ENCODE data around the gene MFSD11. TPM values are rescaled to one million over a fixed set of nuclear protein-coding genes. Genes with fewer than 3 reads are reported as not detected.
"Not testable (repeated sequence)": the region's sequence is repeated elsewhere in the genome, so short reads cannot be mapped to it uniquely, and the experiment has no call there.

Gene MFSD11
- polyA plus RNA-seq (2012; ENCODE audit: insufficient read depth, insufficient read length): 18.8 TPM

DNA sequence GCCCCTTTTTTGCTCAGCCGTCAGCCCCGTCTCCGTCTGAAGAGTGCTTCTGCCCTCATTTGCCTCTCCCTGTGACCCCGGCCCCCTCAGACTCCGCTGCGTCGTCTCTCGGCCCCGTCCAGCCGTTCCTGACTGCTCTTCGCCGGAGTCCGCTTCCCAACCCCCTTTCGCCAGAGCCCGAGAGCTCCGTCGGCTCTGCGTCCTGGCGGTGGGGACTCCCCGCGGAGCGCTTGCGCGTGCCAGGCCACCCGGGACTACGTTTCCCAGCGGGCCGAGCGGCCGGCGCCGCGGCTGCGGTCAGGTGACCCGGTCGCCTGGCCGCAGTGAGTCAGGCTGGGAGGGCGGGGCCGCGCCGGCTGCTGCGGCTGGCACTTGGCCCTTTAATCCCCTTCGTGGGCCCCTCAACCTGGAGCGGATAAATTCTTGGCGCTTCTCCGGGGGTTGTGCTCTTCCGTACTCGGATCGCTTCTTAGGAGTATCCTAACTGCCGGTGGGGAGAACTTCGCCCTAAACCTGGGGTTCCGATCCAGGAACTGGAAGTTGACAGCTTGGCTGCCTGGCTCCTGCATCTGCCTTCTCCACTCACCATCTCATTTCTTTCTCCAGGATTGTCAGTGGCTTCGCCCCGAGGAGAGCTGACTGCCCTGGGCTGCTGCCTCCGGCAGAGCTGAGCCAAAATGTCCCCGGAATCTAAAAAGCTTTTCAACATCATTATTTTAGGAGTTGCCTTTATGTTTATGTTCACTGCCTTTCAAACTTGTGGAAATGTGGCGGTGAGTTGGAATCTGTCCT, at the start of gene MFSD11:
MFSD11 (plus strand) TSS at position 444 of the 792 bp plus-strand sequence; CDS start at position 678, 234 bp downstream.
- peak; percentile 91 for DNase-seq (ENCODE audit: low read depth, low spot score)
- H3K4me3 ChIP-seq (ENCODE audit: low read length): peak within 1 kb of the TSS; percentile 98

DNA sequence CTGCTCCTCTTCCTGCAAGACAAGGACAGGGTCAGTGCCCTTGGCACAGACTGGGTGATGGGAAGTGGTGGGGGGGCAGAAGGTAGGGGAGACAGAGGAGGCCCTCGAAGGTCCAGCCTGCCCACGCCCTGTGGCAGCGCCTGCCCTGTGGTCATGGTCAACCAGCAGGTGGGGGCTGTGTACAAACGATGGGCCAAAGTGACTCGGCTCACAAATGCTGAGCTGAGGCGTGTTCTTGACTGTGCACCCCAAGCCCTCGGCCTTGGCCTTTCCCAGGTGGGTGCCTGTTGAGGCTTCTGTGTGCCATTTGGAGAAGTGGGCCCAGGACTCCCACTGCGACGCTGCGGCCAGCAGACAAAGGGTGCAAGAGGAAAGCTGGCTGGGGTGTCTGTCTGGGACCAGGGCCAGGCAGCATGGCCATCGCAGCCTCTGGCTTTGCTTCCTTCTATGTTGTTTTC, 49.7 kb upstream of the MFSD11 start:
- no peak overlapping the region for H3K4me3 ChIP-seq (ENCODE audit: low read length)
- DNase-seq (ENCODE audit: low read depth, low spot score): no peak

GRCh38 chr17:76689859-76690258, 48.1 kb upstream of the MFSD11 start:
- no peak for DNase-seq (ENCODE audit: low read depth, low spot score)
- no peak overlapping the region for H3K4me3 ChIP-seq (ENCODE audit: low read length)

DNA sequence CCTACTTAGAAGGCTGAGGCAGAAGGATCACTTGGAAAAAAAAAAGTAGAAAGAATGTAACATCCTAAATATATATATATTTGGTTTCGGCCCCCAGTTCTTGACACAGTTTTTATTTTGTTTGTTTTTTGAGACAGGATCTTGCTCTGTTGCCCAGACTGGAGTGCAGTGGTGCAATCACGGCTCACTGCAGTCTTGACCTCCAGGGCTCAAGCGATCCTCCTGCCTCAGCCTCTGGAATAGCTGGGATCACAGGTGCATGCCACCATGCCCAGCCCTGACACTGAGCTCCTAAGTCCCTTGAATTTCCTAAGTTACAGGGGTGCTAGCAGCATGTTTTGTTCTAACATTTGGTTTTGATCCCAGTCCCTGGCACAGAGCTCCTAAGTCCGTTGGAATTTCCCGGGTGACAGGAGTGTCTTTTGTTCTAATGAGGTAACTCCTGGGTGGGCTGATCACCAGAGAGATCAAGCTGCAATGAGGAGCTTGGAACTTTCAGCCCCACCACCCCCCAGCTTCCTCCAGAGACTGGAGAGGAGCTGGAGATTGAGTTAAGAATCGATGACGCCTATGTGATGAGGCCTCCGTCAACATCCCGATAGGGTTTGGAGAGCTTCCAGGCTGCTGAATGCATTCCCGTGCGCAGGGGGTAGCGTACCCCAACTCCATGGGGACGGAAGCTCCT, 47.2 kb upstream of the MFSD11 start:
- H3K4me3 ChIP-seq (ENCODE audit: low read length): no peak overlapping the region
- no peak for DNase-seq (ENCODE audit: low read depth, low spot score)

- no peak overlapping the region for H3K4me3 ChIP-seq (ENCODE audit: low read length)
- no peak for DNase-seq (ENCODE audit: low read depth, low spot score)
Measured at GRCh38 chr17:76691379-76692191, 46.3 kb upstream of the MFSD11 start.

- DNase-seq (ENCODE audit: low read depth, low spot score): no peak
- H3K4me3 ChIP-seq (ENCODE audit: low read length): no peak overlapping the region
Measured at GRCh38 chr17:76695059-76695831, 42.7 kb upstream of the MFSD11 start.

- H3K4me3 ChIP-seq (ENCODE audit: low read length): no peak overlapping the region
- no peak for DNase-seq (ENCODE audit: low read depth, low spot score)
Measured at GRCh38 chr17:76696763-76697701, 40.9 kb upstream of the MFSD11 start.

DNA sequence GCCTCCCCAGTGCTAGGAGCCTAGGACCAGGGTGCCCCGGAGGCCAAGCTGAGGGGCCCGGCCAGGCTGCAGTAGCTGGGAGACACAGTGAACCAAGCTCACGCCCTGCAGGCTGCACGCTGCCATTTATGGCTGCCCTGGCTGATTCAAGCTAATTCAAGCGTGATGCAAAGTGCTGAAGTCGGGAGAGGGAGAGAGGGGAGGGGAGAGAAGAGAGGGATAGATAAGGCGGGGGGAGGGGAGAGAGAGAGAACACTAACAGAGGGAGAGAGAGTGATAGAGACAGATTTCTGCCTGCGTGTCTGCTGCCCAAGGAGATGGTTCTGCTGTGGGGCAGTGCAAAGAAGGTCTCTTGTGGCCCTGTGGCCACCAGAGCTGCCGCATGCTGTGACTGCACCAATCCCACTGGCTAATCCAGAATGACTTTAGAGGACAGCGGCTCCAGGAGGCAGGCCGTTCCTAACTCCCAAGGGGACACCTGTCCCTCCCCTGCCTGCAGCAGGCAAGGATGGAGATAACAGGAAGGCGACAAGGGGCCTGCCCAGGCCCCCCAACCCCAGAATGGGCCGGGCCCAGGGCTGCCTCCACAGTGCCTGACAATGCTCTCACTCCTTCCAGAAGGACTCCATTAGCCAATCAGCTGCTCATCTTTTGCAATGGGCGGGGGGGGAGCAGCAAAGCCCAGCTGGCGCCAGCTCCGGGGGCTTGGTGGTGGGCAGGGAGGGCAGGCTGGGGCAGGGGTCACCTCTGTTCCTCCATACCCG, 40.0 kb upstream of the MFSD11 start:
- H3K4me3 ChIP-seq (ENCODE audit: low read length): no peak overlapping the region
- DNase-seq (ENCODE audit: low read depth, low spot score): no peak

- H3K4me3 ChIP-seq (ENCODE audit: low read length); DNase-seq (ENCODE audit: low read depth, low spot score): not testable (repeated sequence)
Measured at GRCh38 chr17:76698466-76698977, 39.4 kb upstream of the MFSD11 start.

- no peak for DNase-seq (ENCODE audit: low read depth, low spot score)
Measured at GRCh38 chr17:76700270-76700616, 37.7 kb upstream of the MFSD11 start.

GRCh38 chr17:76700617-76701470, 37.1 kb upstream of the MFSD11 start:
- no peak overlapping the region for H3K4me3 ChIP-seq (ENCODE audit: low read length)
- DNase-seq (ENCODE audit: low read depth, low spot score): no peak

More at GRCh38 chr17:76700270-76700616, 37.7 kb upstream of the MFSD11 start:
- H3K4me3 ChIP-seq (ENCODE audit: low read length): no peak overlapping the region

GRCh38 chr17:76701471-76701967, 36.4 kb upstream of the MFSD11 start:
- no peak for DNase-seq (ENCODE audit: low read depth, low spot score)
- H3K4me3 ChIP-seq (ENCODE audit: low read length): no peak overlapping the region

DNA sequence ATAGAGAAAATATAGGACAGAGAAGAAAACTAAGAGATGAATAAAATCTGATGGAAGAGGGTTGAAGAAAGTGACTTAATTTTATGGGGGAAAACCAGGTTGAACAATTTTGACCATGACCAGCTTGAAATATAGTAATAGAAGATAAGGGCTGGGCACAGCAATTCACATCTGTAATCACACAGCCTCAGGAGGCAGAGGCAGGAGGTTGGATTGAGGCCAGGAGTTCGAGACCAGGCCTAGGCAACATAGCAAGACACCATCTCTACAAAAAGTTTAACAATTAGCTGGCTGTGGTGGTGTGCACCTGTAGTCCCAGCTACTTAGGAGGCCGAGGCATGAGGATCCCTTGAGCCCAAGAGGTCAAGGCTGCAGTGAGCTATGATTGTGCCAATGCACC, 35.8 kb upstream of the MFSD11 start:
- no peak for DNase-seq (ENCODE audit: low read depth, low spot score)
- no peak overlapping the region for H3K4me3 ChIP-seq (ENCODE audit: low read length)

DNA sequence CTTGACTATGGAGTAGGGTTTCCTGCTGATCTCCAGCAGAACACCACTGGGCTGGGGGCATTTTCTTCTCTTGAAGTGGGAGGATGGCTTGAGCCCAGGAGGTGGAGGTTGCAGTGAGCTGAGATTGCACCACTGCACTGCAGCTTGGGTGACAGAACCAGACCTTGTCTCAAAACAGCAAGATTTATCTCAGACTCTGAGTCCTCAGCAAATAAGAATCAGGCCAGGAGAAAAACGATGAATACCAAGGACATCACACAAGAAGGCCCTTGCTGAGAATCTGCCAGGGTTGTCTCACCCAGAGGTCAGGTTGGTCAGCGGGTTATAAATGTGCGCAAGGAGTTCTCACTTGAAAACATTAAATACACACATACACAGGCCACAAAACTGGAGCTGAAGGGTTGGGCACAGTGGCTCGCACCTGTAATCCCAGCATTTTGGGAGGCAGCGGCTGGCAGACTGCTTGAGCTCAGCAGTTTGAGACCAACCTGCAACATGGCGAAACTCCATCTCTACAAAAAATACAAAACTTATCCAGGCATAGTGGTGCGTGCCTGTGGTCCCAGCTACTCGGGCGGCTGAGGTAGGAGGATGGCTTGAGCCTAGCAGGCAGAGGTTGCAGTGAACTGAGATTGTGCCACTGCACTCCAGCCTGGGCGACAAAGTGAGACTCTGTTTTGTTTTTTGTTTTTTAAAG, 34.8 kb upstream of the MFSD11 start:
- no peak overlapping the region for H3K4me3 ChIP-seq (ENCODE audit: low read length)
- no peak for DNase-seq (ENCODE audit: low read depth, low spot score)

DNA sequence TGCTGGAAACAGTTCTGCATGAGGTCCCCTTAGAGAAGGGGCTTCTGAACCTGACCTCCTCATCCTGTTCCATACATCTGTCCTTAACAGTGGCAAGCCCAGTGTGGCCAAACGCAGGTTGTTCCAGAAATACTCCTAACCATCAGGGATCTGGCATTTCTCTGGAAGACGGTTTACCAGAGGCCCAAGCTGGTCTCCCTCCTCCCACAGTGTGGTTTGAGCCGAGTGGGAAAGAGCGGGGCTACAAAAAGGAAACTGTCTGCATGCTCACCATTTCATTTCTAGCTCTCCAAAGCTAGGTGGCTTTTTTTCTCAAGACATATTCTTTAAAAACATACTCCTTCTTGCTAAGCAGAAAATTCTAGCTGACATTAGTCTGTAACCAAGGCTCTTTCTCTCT, 33.1 kb upstream of the MFSD11 start:
- no peak overlapping the region for H3K4me3 ChIP-seq (ENCODE audit: low read length)
- no peak for DNase-seq (ENCODE audit: low read depth, low spot score)
